Neural crest cell (in vitro differentiated cells): ENCODE data around the gene TMEM40. TPM values are rescaled to one million over a fixed set of nuclear protein-coding genes. Genes with fewer than 3 reads are reported as not detected.
"Not testable (repeated sequence)": the region's sequence is repeated elsewhere in the genome, so short reads cannot be mapped to it uniquely, and the experiment has no call there.

Experiments
- DNase-seq: peaks from one replicate; pipeline ENCODE4 v3.0.0; 2021; ENCODE audit warnings: low read depth, mixed read lengths, low spot score
- H3K27ac Mint-ChIP-seq: one replicate; pipeline ENCODE4 v1.8.0; 2021; ENCODE audit warnings: mild to moderate bottlenecking, mixed read lengths; ENCODE audit not compliant: unreplicated experiment
- H3K27me3 Mint-ChIP-seq: 2 replicates; pipeline ENCODE4 v1.8.0; 2021; ENCODE audit warnings: low read depth, mild to moderate bottlenecking, mixed read lengths
- H3K36me3 Mint-ChIP-seq: 2 replicates; pipeline ENCODE4 v1.8.0; 2021; ENCODE audit warnings: low read depth, mild to moderate bottlenecking, mixed read lengths
- H3K4me1 Mint-ChIP-seq: 2 replicates; pipeline ENCODE4 v1.8.0; 2021; ENCODE audit warnings: mixed read lengths
- H3K4me3 Mint-ChIP-seq: one replicate; pipeline ENCODE4 v1.8.0; 2021; ENCODE audit warnings: mild to moderate bottlenecking, mixed read lengths
- H3K9me3 Mint-ChIP-seq: 2 replicates; pipeline ENCODE4 v1.8.0; 2021; ENCODE audit warnings: mixed read lengths
- total RNA-seq: library from RNA; stranded (reverse); gene quantifications from 2 replicates; pipeline ENCODE4 v1.2.1, GENCODE V29; 2021
- TF ChIP-seq, protein P1 (sequence below): fragments of 200-600 bp; sonication (generic); conservative IDR thresholded peaks from 2 replicates; pipeline ENCODE4 v1.5.0; 2021; ENCODE audit warnings: antibody characterized with exemption, mild to moderate bottlenecking

Gene TMEM40
- total RNA-seq, 1 donor from 2014 or later, result not detected

DNA sequence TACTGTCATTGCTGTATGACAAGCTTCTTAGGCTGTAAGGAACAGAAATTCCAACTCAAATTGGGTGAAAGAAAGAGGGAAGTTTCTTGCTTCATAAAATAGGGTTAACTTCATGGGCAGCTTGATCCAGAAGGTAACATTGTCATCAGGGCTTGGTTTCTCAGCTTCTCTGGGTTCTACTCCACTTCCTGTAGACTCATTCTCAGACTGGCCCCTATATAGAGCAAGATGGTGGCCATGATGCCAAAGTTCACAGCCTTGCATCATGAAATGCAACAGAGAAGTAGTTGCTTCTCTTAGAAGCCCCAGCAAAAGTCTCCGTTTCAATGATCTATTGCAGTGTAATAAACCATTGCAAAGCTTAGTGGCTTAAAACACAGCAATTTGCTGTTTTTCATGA, 33.6 kb downstream of the TMEM40 start:
- H3K27ac Mint-ChIP-seq, result no peak overlapping the region
- peaks cover 4% of the 10 kb centered on the region for H3K4me1 Mint-ChIP-seq
- no peaks in the 10 kb centered on the region for H3K36me3 Mint-ChIP-seq
- H3K27me3 Mint-ChIP-seq, result no peaks in the 10 kb centered on the region
- no peak overlapping the region for H3K4me3 Mint-ChIP-seq
- H3K9me3 Mint-ChIP-seq, result no peaks in the 10 kb centered on the region
- no peak for DNase-seq
- TF ChIP-seq, protein P1, sequence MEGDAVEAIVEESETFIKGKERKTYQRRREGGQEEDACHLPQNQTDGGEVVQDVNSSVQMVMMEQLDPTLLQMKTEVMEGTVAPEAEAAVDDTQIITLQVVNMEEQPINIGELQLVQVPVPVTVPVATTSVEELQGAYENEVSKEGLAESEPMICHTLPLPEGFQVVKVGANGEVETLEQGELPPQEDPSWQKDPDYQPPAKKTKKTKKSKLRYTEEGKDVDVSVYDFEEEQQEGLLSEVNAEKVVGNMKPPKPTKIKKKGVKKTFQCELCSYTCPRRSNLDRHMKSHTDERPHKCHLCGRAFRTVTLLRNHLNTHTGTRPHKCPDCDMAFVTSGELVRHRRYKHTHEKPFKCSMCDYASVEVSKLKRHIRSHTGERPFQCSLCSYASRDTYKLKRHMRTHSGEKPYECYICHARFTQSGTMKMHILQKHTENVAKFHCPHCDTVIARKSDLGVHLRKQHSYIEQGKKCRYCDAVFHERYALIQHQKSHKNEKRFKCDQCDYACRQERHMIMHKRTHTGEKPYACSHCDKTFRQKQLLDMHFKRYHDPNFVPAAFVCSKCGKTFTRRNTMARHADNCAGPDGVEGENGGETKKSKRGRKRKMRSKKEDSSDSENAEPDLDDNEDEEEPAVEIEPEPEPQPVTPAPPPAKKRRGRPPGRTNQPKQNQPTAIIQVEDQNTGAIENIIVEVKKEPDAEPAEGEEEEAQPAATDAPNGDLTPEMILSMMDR, result no peak

DNA sequence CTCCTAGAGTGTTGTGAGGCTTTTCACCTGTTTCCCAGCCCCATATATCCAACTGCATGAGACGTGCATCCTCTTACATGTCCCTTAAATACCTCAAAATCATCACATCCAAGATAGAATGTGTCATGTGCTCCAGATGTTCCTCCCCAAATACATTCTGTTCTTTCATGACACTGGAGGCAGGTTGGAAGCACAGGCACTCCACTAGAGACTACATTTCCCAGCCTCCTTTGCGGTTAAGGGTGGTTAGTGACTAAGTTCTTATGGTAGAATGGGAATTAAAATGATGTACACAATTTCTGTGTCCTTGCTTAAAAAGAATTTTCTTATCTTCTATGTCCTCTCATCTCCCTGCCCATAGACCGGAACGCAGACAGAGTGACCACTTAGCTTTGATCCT, 34.3 kb downstream of the TMEM40 start:
- TF ChIP-seq, protein P1, result no peak
- H3K27me3 Mint-ChIP-seq, result no peaks in the 10 kb centered on the region
- H3K9me3 Mint-ChIP-seq, result no peaks in the 10 kb centered on the region
- peaks cover 9% of the 10 kb centered on the region for H3K4me1 Mint-ChIP-seq
- no peak overlapping the region for H3K4me3 Mint-ChIP-seq
- DNase-seq, result no peak
- H3K36me3 Mint-ChIP-seq, result no peaks in the 10 kb centered on the region
- no peak overlapping the region for H3K27ac Mint-ChIP-seq

DNA sequence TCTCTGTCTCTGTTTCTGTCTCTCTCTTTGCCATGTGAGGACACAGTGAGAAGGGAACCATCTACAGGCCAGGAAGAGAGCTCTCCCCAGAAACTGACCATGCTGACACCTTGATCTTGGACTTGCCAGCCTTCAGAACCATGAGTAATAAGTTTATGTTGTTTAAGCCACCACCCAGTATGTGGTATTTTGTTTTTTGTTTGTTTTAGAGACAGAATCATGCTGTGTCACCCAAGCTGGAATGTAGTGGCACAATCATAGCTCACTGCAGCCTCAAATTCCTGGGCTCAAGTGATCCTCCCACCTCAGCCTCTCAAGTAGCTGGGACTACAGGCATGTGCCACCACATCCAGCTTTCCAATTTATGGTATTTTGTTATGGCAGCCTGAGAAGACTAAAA, 35.7 kb downstream of the TMEM40 start:
- H3K27ac Mint-ChIP-seq, H3K27me3 Mint-ChIP-seq: not testable (repeated sequence)
- H3K4me1 Mint-ChIP-seq, result peaks cover 10% of the 10 kb centered on the region

DNA sequence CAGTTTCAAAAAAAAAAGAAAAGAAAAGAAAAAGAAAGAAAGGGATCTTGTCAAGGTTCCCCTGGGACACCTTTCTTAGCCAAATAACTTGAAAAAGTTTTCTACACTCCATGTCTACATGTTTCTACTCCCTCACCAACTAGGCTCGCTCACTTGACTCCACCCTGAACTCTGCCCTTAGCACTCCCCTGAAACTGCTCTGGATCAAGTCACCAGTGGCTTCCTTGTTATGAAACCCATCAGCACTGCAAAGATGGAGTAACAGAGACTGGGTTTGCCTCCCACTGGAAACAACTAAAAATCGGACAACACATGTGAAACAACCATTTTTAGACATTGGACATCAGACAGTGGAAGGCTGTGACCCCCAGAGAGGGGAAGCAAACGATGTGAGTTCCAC, 36.8 kb downstream of the TMEM40 start:
- Mint-ChIP-seq H3K9me3 (no peaks in the 10 kb centered on the region), H3K4me1 (peaks cover 10% of the 10 kb centered on the region), H3K27ac (peak overlapping the region; percentile 28), H3K36me3 (no peaks in the 10 kb centered on the region), H3K4me3 (no peak overlapping the region), H3K27me3 (no peaks in the 10 kb centered on the region)
- DNase-seq, result no peak
- TF ChIP-seq, protein P1, result no peak

More for the DNA sequence above, 35.7 kb downstream of the TMEM40 start:
- not testable (repeated sequence) for H3K4me3 Mint-ChIP-seq, H3K9me3 Mint-ChIP-seq, DNase-seq, H3K36me3 Mint-ChIP-seq

DNA sequence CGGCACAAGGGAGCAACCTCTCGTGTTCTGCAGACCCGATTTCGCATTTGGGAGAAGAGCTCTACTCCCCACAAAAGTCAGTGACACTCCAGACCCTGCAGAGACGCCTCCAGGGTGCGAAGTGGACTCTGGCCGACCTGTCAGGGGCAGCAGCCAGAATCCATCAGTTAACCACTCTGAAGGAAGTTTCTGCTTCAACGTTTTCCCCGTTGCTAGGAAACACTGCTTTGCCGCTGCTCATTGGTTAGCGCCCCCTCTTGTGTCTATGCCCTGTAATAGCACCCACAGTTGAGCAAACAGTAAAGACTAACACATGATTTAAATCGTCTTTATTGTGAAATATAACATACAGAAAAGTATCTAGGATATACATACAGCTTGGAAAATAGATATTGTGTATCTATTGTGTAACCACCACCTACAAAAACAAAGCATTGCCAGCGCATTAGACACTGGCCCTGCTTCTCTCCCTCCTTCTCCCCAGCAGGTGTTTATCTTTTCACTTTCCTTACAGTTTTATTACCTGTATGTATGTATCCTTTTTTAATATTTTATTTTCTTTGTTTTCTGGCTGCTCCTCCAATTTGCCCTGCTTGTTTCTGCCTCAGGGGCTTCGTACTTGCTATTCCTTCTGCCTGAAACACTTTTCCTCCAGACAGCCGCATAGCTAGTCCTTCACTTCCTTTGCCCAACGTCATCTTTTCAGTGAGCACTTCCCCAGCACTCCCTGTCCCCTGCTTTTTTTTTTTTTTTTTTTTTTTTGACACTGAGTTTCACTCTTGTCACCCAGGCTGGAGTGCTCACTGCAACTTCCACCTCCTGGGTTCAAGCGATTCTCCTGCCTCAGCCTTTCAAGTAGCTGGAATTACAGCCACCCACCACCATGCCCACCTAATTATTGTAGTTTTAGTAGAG, 38.8 kb downstream of the TMEM40 start:
- peak; percentile 64 for DNase-seq
- Mint-ChIP-seq H3K27ac (peak overlapping the region; percentile 37), H3K4me1 (peaks cover 10% of the 10 kb centered on the region), H3K9me3 (no peaks in the 10 kb centered on the region), H3K27me3 (no peaks in the 10 kb centered on the region), H3K4me3 (no peak overlapping the region), H3K36me3 (no peaks in the 10 kb centered on the region)
- TF ChIP-seq, protein P1, result peak; percentile 92

DNA sequence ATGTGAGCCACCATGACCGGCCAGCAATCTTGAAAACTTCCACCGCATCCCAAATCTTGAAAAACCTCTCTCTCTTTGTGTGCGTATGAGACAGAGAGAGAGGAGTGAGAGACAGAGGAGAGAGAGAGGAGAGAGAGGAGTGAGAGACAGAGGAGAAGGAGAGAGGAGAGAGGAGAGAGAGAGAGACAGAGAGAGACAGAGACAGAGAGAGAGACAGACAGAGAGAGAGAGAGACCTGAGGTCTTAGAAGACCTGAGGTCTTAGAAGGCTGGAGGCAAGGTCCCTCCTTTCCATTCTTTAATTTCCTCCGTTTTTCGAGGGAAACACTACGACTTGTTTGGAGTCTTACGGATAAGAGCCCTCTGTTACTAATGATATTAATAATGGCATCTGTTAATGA, 39.5 kb downstream of the TMEM40 start:
- H3K4me3 Mint-ChIP-seq, result no peak overlapping the region
- no peaks in the 10 kb centered on the region for H3K9me3 Mint-ChIP-seq
- H3K27ac Mint-ChIP-seq, result no peak overlapping the region

More for the DNA sequence above, 39.5 kb downstream of the TMEM40 start:
- peaks cover 10% of the 10 kb centered on the region for H3K4me1 Mint-ChIP-seq
- no peak for DNase-seq
- H3K36me3 Mint-ChIP-seq, result no peaks in the 10 kb centered on the region
- H3K27me3 Mint-ChIP-seq, result no peaks in the 10 kb centered on the region
- TF ChIP-seq, protein P1, result no peak
